Peyer's patch (tissue), 4 donors: Measurements from ENCODE around the gene LDB1.

ENCODE experiments used
- POLR2A ChIP-seq, 2 donors: fragments of 450-650 bp; IDR thresholded peaks; one replicate each; pipeline ENCODE4 v1.5.1; 2017; ENCODE audit warnings: antibody characterized with exemption in 2 of 2, mild to moderate bottlenecking in 2 of 2, moderate library complexity in 2 of 2
- TF ChIP-seq, protein P1 (sequence below), 6 experiments: fragments of 450-650 bp in 4 of 6; fragments of 200-600 bp in 2 of 6; sonication (generic) in 1 of 6; IDR thresholded peaks; one replicate each; pipeline ENCODE4 v1.5.1; 2017 to 2019; ENCODE audit warnings: antibody characterized with exemption in 6 of 6, mild to moderate bottlenecking in 3 of 6, moderate library complexity in 1 of 6

DNA sequence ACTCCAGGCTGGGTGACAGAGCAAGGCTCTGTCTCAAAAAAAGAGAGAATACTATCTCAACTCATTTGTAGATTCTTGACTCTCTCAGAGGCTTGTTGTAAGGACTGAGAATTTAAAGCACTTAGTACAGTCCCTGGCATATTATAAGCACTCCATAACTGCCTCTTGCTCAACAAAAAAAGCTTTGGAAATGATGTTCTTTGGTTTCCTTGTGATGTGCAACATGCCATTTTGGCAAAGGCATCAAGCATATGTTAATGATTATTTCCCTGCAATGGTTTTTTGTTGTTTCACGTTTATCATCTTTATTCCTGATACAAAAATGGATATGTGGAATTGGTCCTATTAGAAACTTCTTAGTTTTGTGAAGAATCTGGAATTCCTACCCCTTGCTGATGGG lies 47.7 kb upstream of the LDB1 start:
- TF ChIP-seq, protein P1, sequence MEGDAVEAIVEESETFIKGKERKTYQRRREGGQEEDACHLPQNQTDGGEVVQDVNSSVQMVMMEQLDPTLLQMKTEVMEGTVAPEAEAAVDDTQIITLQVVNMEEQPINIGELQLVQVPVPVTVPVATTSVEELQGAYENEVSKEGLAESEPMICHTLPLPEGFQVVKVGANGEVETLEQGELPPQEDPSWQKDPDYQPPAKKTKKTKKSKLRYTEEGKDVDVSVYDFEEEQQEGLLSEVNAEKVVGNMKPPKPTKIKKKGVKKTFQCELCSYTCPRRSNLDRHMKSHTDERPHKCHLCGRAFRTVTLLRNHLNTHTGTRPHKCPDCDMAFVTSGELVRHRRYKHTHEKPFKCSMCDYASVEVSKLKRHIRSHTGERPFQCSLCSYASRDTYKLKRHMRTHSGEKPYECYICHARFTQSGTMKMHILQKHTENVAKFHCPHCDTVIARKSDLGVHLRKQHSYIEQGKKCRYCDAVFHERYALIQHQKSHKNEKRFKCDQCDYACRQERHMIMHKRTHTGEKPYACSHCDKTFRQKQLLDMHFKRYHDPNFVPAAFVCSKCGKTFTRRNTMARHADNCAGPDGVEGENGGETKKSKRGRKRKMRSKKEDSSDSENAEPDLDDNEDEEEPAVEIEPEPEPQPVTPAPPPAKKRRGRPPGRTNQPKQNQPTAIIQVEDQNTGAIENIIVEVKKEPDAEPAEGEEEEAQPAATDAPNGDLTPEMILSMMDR (IDR thresholded peaks at IDR 0.05): no peak
- TF ChIP-seq POLR2A (IDR thresholded peaks at IDR 0.05): no peak
